SU-DHL-6 (cell line): Measurements from ENCODE around the gene TMEM187.

ENCODE experiments used
- H2AFZ ChIP-seq: fragments of 200-600 bp; sonication (generic); 2 replicates; pipeline ENCODE4 v1.6.1; 2014; ENCODE audit warnings: low read depth, mild to moderate bottlenecking, moderate library complexity, mixed read lengths, antibody characterized with exemption, low read length; ENCODE audit not compliant: severe bottlenecking
- H3F3A ChIP-seq: fragments of 200-600 bp; shearing (Covaris generic); 2 replicates; pipeline ENCODE4 v1.6.0; 2016; ENCODE audit warnings: antibody characterized with exemption, mild to moderate bottlenecking; ENCODE audit not compliant: insufficient read depth
- H3K27ac ChIP-seq: fragments of 200-600 bp; sonication (generic); 2 replicates; pipeline ENCODE4 v1.5.1; 2016; ENCODE audit warnings: low read depth, mild to moderate bottlenecking, low read length, moderate library complexity, mixed read lengths
- H3K27me3 ChIP-seq: fragments of 200-600 bp; sonication (generic), shearing (Covaris generic); 2 replicates; pipeline ENCODE4 v1.6.0; 2014; ENCODE audit warnings: mild to moderate bottlenecking, low read length
- H3K36me3 ChIP-seq: fragments of 200-600 bp; sonication (generic); 2 replicates; pipeline ENCODE4 v1.6.1; 2014; ENCODE audit warnings: mild to moderate bottlenecking, low read length, mixed read lengths
- H3K4me2 ChIP-seq: fragments of 300-600, 200-600 bp; shearing (Covaris generic), sonication (generic); 2 replicates; pipeline ENCODE4 v1.6.0; 2014; ENCODE audit warnings: low read length, low read depth, mild to moderate bottlenecking; ENCODE audit not compliant: poor library complexity, severe bottlenecking
- H3K4me3 ChIP-seq: fragments of 200-600 bp; sonication (generic); 2 replicates; pipeline ENCODE4 v1.5.1; 2014; ENCODE audit warnings: antibody characterized with exemption, low read length, mild to moderate bottlenecking, mixed read lengths; ENCODE audit not compliant: insufficient read depth, poor library complexity, severe bottlenecking
- H3K79me2 ChIP-seq: fragments of 200-600 bp; sonication (generic); 2 replicates; pipeline ENCODE4 v1.6.1; 2014; ENCODE audit warnings: mild to moderate bottlenecking, low read length, moderate library complexity; ENCODE audit not compliant: insufficient read depth
- H3K9ac ChIP-seq: fragments of 200-600 bp; sonication (generic); 2 replicates; pipeline ENCODE4 v1.7.0; 2014; ENCODE audit warnings: mild to moderate bottlenecking, low read length
- H3K9me2 ChIP-seq: fragments of 200-600 bp; sonication (generic); replicated peaks from 2 replicates; pipeline ENCODE4 v1.6.1; 2014; ENCODE audit warnings: low read length; ENCODE audit not compliant: insufficient read depth
- H3K9me3 ChIP-seq: fragments of 200-600 bp; sonication (generic); 2 replicates; pipeline ENCODE4 v1.6.1; 2014; ENCODE audit warnings: low read length, mixed read lengths; ENCODE audit not compliant: insufficient read depth
- H4K20me1 ChIP-seq: fragments of 200-600 bp; sonication (generic); 2 replicates; pipeline ENCODE4 v1.6.1; 2014; ENCODE audit warnings: low read depth, mild to moderate bottlenecking, antibody characterized with exemption, low read length, moderate library complexity, mixed read lengths
- EZH2phosphoT487 ChIP-seq: fragments of 200-600 bp; sonication (generic), shearing (Covaris generic); conservative IDR thresholded peaks from 2 replicates; pipeline ENCODE4 v1.6.1; 2018; ENCODE audit warnings: mild to moderate bottlenecking, antibody characterized with exemption, low read length, moderate library complexity, mixed read lengths
- TF ChIP-seq, protein P1 (sequence below): fragments of 200-600 bp; sonication (generic); IDR thresholded peaks from one replicate; pipeline ENCODE4 v1.5.1; 2017; ENCODE audit warnings: antibody characterized with exemption, mild to moderate bottlenecking, low read length, moderate library complexity; ENCODE audit not compliant: insufficient read depth, poor library complexity, severe bottlenecking

Gene TMEM187

DNA sequence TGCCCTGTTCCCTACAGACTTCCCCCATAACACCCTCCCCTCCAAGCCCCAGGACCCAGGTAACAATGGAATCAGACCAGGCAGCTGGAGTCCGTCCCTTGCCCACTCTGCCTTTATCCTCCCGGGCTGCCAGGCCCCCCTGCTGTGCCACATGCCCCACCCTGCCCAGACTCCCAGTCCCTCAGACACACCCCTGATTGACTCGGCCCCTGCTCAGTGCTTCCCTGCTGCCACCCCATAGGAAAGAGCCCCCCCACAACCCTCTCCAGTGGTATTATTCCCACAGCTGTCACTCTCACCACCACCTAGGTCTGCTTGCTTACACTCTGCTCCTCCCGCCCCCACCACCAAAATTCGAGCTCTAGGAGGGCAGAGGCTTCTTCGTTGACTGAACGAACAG is 33.0 kb upstream of the TMEM187 start:
- Histone ChIP-seq H3F3A (0 out of 2 replicates have a peak, but pooled peaks cover 5% of the 10 kb centered on the region), H3K9me3 (no peaks in the 10 kb centered on the region), H3K79me2 (peaks cover under 1% of the 10 kb centered on the region; the same call in 1 of the 2 replicates), H3K36me3 (no peaks in the 10 kb centered on the region), H3K9me2 (no peaks in the 10 kb centered on the region), H2AFZ (no peak overlapping the region), H3K4me3 (no peak overlapping the region), H3K27ac (no peak overlapping the region), H4K20me1 (no peaks in the 10 kb centered on the region), H3K9ac (no peak overlapping the region), H3K27me3 (no peaks in the 10 kb centered on the region), H3K4me2 (no peak overlapping the region)
- TF ChIP-seq EZH2phosphoT487: no peak
- TF ChIP-seq, protein P1, sequence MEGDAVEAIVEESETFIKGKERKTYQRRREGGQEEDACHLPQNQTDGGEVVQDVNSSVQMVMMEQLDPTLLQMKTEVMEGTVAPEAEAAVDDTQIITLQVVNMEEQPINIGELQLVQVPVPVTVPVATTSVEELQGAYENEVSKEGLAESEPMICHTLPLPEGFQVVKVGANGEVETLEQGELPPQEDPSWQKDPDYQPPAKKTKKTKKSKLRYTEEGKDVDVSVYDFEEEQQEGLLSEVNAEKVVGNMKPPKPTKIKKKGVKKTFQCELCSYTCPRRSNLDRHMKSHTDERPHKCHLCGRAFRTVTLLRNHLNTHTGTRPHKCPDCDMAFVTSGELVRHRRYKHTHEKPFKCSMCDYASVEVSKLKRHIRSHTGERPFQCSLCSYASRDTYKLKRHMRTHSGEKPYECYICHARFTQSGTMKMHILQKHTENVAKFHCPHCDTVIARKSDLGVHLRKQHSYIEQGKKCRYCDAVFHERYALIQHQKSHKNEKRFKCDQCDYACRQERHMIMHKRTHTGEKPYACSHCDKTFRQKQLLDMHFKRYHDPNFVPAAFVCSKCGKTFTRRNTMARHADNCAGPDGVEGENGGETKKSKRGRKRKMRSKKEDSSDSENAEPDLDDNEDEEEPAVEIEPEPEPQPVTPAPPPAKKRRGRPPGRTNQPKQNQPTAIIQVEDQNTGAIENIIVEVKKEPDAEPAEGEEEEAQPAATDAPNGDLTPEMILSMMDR: no peak

DNA sequence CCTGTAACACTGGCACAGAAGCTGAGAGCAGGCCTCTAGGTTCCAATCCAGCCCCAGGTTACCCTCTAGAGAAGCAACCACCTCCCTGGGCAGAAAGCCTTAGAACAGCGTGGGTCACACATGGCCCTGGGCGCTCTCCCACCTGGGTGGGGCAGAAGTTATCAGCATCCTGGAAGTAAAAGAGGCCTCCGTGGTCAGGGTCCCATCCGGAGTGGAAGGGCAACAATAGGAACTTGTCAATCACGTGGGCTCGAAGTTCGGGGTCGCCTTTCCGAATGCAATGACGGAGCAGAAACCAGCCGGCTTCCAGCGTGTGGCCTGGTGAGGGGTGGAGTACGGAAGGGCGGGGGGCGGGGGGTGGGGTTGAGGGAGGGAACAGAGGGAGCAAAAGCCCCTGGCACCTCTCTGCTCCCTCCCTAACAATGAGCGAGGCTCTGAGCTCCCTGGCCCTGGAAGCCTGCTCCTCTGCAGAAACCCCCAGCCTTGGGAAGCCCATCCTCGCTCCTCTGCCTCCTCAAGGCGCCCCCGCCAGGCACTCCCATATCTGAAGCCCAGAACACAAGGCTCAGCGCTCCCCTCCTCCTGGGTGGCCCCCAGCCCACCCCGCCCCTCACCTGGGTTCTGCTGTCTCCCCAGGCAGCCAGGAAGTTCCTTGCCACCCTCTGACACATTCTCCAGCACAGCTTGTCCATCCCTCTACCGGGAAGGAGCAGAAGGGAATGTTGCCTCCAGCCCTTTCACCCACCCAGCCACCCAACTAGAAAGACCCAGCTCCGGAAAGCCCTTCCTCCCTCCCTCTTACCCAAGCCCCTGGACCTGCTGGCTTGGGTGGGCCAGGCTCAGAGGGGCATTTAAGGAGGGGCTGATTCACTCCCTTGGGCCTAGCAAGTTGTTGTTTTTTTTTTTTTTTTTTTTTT is 31.0 kb upstream of the TMEM187 start:
- Histone ChIP-seq H3K79me2 (no peaks in the 10 kb centered on the region), H3K4me2 (no peak overlapping the region), H3K9ac (no peak overlapping the region), H3K9me3 (no peaks in the 10 kb centered on the region), H3K4me3 (no peak overlapping the region), H2AFZ (no peak overlapping the region), H3K36me3 (no peaks in the 10 kb centered on the region), H3F3A (0 out of 2 replicates have a peak, but pooled peaks cover 2% of the 10 kb centered on the region), H3K27ac (no peak overlapping the region), H3K27me3 (no peaks in the 10 kb centered on the region), H3K9me2 (no peaks in the 10 kb centered on the region), H4K20me1 (no peaks in the 10 kb centered on the region)
- TF ChIP-seq, protein P1: no peak
- no peak for TF ChIP-seq EZH2phosphoT487

GRCh38 chrX:153944140-153944799 is 28.3 kb upstream of the TMEM187 start, which contains the start of gene RENBP:
TSS of gene RENBP (minus strand) at chrX:153944643. CDS start at chrX:153944610, 33 bp downstream.
- H3K9me3 ChIP-seq: no peaks in the 10 kb centered on the region
- no peak within 1 kb of the TSS for H3K4me2 ChIP-seq
- H3K4me3 ChIP-seq: no peak within 1 kb of the TSS
- H2AFZ ChIP-seq: no peak within 1 kb of the TSS
- no peak for TF ChIP-seq EZH2phosphoT487
- TF ChIP-seq, protein P1: no peak
- no peak within 1 kb of the TSS for H3K27ac ChIP-seq
- H3K79me2 ChIP-seq: no peaks in the 10 kb centered on the region
- H3F3A ChIP-seq: peaks cover 8% of the 10 kb centered on the region
- no peaks in the 10 kb centered on the region for H3K9me2 ChIP-seq
- no peaks in the 10 kb centered on the region for H3K27me3 ChIP-seq
- H3K36me3 ChIP-seq: no peaks in the 10 kb centered on the region
- H3K9ac ChIP-seq: no peak within 1 kb of the TSS
- no peaks in the 10 kb centered on the region for H4K20me1 ChIP-seq
